K562 (cell line): ENCODE measurements around the gene EIF1. TPM values are rescaled to one million over a fixed set of nuclear protein-coding genes. Genes with fewer than 3 reads are reported as not detected.

Experiments
- ATAC-seq: fragments of 200-7000 bp; cut with Tn5 transposase; 3 replicates; pipeline ENCODE4 v1.9.1; 2020; ENCODE audit warnings: moderate library complexity
- BruUV-seq: library from RNA; stranded (reverse); fragments of 400-500 nt; replicated peaks from 2 replicates; lab custom pipeline; 2021; lab: Mats Ljungman, UMichigan
- CTCF ChIA-PET: fragments of 300-600 bp; formaldehyde crosslinking; extraction: SDS; loops from one replicate; lab custom pipeline; 2021; ENCODE audit warnings: low intra/inter-chr PET ratio; lab: Yijun Ruan, JAX
- POLR2A ChIA-PET: fragments of 300-600, 350-650 bp; sonication (Branson Sonifier 250); formaldehyde crosslinking; extraction: SDS; loops from one replicate; lab custom pipeline; 2021; ENCODE audit warnings: antibody characterized with exemption, inconsistent platforms; lab: Yijun Ruan, JAX
- DNase-seq, 4 experiments: peaks; one replicate each; pipeline versions ENCODE4 v3.0.0 to v3.0.0-alpha.2; 2011 to 2018; ENCODE audit warnings: low spot score in 3 of 4, mixed read lengths in 3 of 4; ENCODE audit errors: extremely low read depth in 1 of 4
- FAIRE-seq: peaks from 2 replicates; lab custom pipeline; 2011; peaks lifted over from hg19 to GRCh38; lab: Jason Lieb, UNC
- H2AFZ ChIP-seq: 2 replicates; pipeline ENCODE4 v1.6.0; 2011; ENCODE audit warnings: low read depth, low read length, control low read depth, inconsistent platforms
- H3K27ac ChIP-seq: fragments of 200-600 bp; 3 replicates; pipeline ENCODE4 v1.8.0; 2011; ENCODE audit warnings: low read depth, mild to moderate bottlenecking, control low read depth, inconsistent platforms, low read length, moderate library complexity, mixed read lengths; ENCODE audit errors: extremely low read depth
- H3K27me3 ChIP-seq, 2 experiments: fragments of 300-600 bp in 1 of 2; 2 replicates in 1 of 2; 3 replicates in 1 of 2; pipeline versions ENCODE4 v1.6.0 to v1.8.0; 2011; ENCODE audit warnings: inconsistent platforms in 2 of 2, low read length in 2 of 2, mild to moderate bottlenecking in 1 of 2, mixed read lengths in 1 of 2, moderate library complexity in 1 of 2; ENCODE audit not compliant: control insufficient read depth in 2 of 2, insufficient read depth in 2 of 2
- H3K36me3 ChIP-seq: fragments of 300-600 bp; 3 replicates; pipeline ENCODE4 v1.8.0; 2011; ENCODE audit warnings: mild to moderate bottlenecking, low read length, inconsistent platforms; ENCODE audit not compliant: control insufficient read depth, insufficient read depth
- H3K4me1 ChIP-seq, 2 experiments: fragments of 200-600 bp in 1 of 2; replicated peaks in 1 of 2; 2 replicates in 1 of 2; 3 replicates in 1 of 2; pipeline versions ENCODE4 v1.5.1 to v1.8.0; 2011; ENCODE audit warnings: inconsistent platforms in 2 of 2, low read length in 2 of 2, mild to moderate bottlenecking in 1 of 2, mixed read lengths in 1 of 2, moderate library complexity in 1 of 2; ENCODE audit not compliant: control insufficient read depth in 2 of 2, insufficient read depth in 2 of 2
- H3K4me2 ChIP-seq: 2 replicates; pipeline ENCODE4 v1.6.1; 2011; ENCODE audit warnings: low read length, control low read depth, inconsistent platforms, mixed read lengths; ENCODE audit not compliant: insufficient read depth
- H3K4me3 ChIP-seq: fragments of 200-600 bp; sonication (generic), shearing (Covaris generic); 2 replicates; pipeline ENCODE4 v1.5.1; 2016; ENCODE audit warnings: control low read depth, inconsistent platforms
- H3K79me2 ChIP-seq: fragments of 200-600 bp; 3 replicates; pipeline ENCODE4 v1.8.0; 2011; ENCODE audit warnings: low read length, inconsistent platforms; ENCODE audit not compliant: control insufficient read depth, insufficient read depth
- H3K9ac ChIP-seq, 2 experiments: 2 replicates each; pipeline versions ENCODE4 v1.6.0 to v1.6.1; 2011; ENCODE audit warnings: low read depth in 2 of 2, low read length in 2 of 2, control low read depth in 1 of 2, inconsistent platforms in 1 of 2, mild to moderate bottlenecking in 1 of 2, mixed read lengths in 1 of 2; ENCODE audit not compliant: insufficient read depth in 1 of 2
- H3K9me1 ChIP-seq: one replicate; pipeline ENCODE4 v1.6.0; 2011; ENCODE audit warnings: inconsistent platforms, mild to moderate bottlenecking, low read length, moderate library complexity; ENCODE audit not compliant: control insufficient read depth, insufficient read depth
- H3K9me3 ChIP-seq: replicated peaks from 2 replicates; pipeline ENCODE4 v1.5.1; 2011; ENCODE audit warnings: low read depth, low read length, inconsistent platforms; ENCODE audit not compliant: control insufficient read depth, insufficient read depth
- H4K20me1 ChIP-seq: replicated peaks from 2 replicates; pipeline ENCODE4 v1.6.1; 2011; ENCODE audit warnings: low read length, inconsistent platforms, mixed read lengths; ENCODE audit not compliant: control insufficient read depth, insufficient read depth
- ADNP ChIP-seq: fragments of 200-800 bp; sonication (Bioruptor generic); IDR thresholded peaks from 2 replicates; pipeline ENCODE4 v1.6.1; 2016; ENCODE audit warnings: missing genetic modification characterization, missing compliant biosample characterization
- ARID3A ChIP-seq: IDR thresholded peaks from 2 replicates; pipeline ENCODE4 v1.6.1; 2012; ENCODE audit warnings: low read depth, low read length, improper control_type of control experiment, borderline replicate concordance
- GATAD2A ChIP-seq: fragments of 450-650 bp; IDR thresholded peaks from 2 replicates; pipeline ENCODE4 v1.6.1; 2017
- KDM5B ChIP-seq: fragments of 200-600 bp; sonication (generic); IDR thresholded peaks from 2 replicates; pipeline ENCODE4 v1.6.1; 2012; ENCODE audit warnings: low read depth, mild to moderate bottlenecking, moderate library complexity, low read length, control low read depth, inconsistent platforms; ENCODE audit not compliant: insufficient replicate concordance
- MAFG ChIP-seq: fragments of 450-650 bp; conservative IDR thresholded peaks from 2 replicates; pipeline ENCODE4 v1.6.1; 2016; ENCODE audit warnings: missing genetic modification characterization, missing compliant biosample characterization
- RBBP5 ChIP-seq: fragments of 200-600 bp; sonication (generic); IDR thresholded peaks from 2 replicates; pipeline ENCODE4 v1.6.1; 2012; ENCODE audit warnings: borderline replicate concordance, mild to moderate bottlenecking, low read length, control low read depth, inconsistent platforms; ENCODE audit not compliant: insufficient read depth, poor library complexity, severe bottlenecking
- TFAM ChIP-seq: fragments of 250-450 bp; sonication (Bioruptor Pico); conservative IDR thresholded peaks from 2 replicates; pipeline ENCODE4 v1.5.0; 2021; ENCODE audit warnings: mild to moderate bottlenecking, moderate library complexity
- THAP7 ChIP-seq: fragments of 250-450 bp; sonication (Bioruptor Pico); IDR thresholded peaks from 2 replicates; pipeline ENCODE4 v1.5.0; 2021
- ZBTB7A ChIP-seq: IDR thresholded peaks from 2 replicates; pipeline ENCODE4 v1.6.1; 2011; ENCODE audit warnings: low read depth, mild to moderate bottlenecking, low read length, moderate library complexity, borderline replicate concordance; ENCODE audit not compliant: control insufficient read depth
- ZNF639 ChIP-seq, 2 experiments: fragments of 200-800 bp in 1 of 2; sonication (Bioruptor generic) in 1 of 2; sonication (generic) in 1 of 2; formaldehyde crosslinking in 1 of 2; IDR thresholded peaks in 1 of 2; conservative IDR thresholded peaks in 1 of 2; 2 replicates each; pipeline versions ENCODE4 v1.5.0 to v1.6.1; 2016 to 2020; ENCODE audit warnings: missing compliant biosample characterization in 1 of 2, missing genetic modification characterization in 1 of 2, missing genetic modification reagents in 1 of 2
- ZNF644 ChIP-seq: fragments of 200-800 bp; sonication (Bioruptor generic); IDR thresholded peaks from 2 replicates; pipeline ENCODE4 v1.6.1; 2016; ENCODE audit warnings: low read depth, missing genetic modification characterization, missing compliant biosample characterization
- ZNF699 ChIP-seq: fragments of 250-450 bp; sonication (Bioruptor Pico); IDR thresholded peaks from 2 replicates; pipeline ENCODE4 v1.8.0; 2021; ENCODE audit warnings: mild to moderate bottlenecking, moderate library complexity; ENCODE audit not compliant: insufficient replicate concordance
- ZNF76 ChIP-seq: fragments of 250-450 bp; sonication (Bioruptor Pico); IDR thresholded peaks from 2 replicates; pipeline ENCODE4 v1.4.0; 2020; ENCODE audit warnings: mild to moderate bottlenecking, moderate library complexity, borderline replicate concordance
- WGBS: fragments of 100-300 bp; shearing (Covaris generic); methylation state at CpG from one replicate; pipeline ENCODE4 v1.1.6; 2016; ENCODE audit warnings: low coverage, mixed read lengths; ENCODE audit not compliant: insufficient coverage; ENCODE audit errors: missing lambda C conversion rate; 5-methylcytosine and 5-hydroxymethylcytosine counted together
- in situ Hi-C: fragments of 300-500 bp; cut with MboI; formaldehyde crosslinking; loops from 4 replicates; pipeline ENCODE4 v1.15.0; 2018; ENCODE audit warnings: inconsistent platforms, mixed read lengths
- intact Hi-C: fragments of 100-400 bp; cut with micrococcal nuclease; formaldehyde crosslinking; loops from 2 replicates; pipeline ENCODE4 v1.14.2; 2022
- polyA plus RNA-seq, 8 experiments: library from polyadenylated mRNA; depleted of rRNA in 4 of 8; stranded (reverse) in 5 of 8; unstranded in 3 of 8; fragments of >200 nt; fragmentation: Nextera tagmentation in 2 of 8; fragmentation: Illumina TruSeq in 1 of 8; extraction: Ambion mirVana in 2 of 8; extraction: Trizol in 1 of 8; gene quantifications; 2 replicates each; pipeline versions ENCODE4 v1.2.1 to v1.2.3, GENCODE V29; 2011 to 2014; ENCODE audit warnings: inconsistent platforms in 1 of 8, missing spikeins in 1 of 8
- total RNA-seq, 7 experiments: library from RNA; depleted of rRNA in 6 of 7; stranded (reverse); fragments of >200 nt in 6 of 7; fragmentation: Illumina TruSeq in 2 of 7; extraction: Trizol in 2 of 7; gene quantifications; 2 replicates each; pipeline versions ENCODE4 v1.2.1 to v1.2.3, GENCODE V29; 2011 to 2021; ENCODE audit warnings: low replicate concordance in 1 of 7
- TF ChIP-seq, protein P1 (sequence below): fragments of 450-650 bp; IDR thresholded peaks from 2 replicates; pipeline ENCODE4 v1.6.1; 2016; ENCODE audit warnings: antibody characterized with exemption
- TF ChIP-seq, protein P2 (sequence below): fragments of 450-650 bp; conservative IDR thresholded peaks from 2 replicates; pipeline ENCODE4 v1.6.1; 2016; ENCODE audit warnings: missing genetic modification characterization, low read depth, mild to moderate bottlenecking, missing compliant biosample characterization, moderate library complexity

EIF1 gene
- total and polyA plus RNA-seq, 9 of the 15 experiments (the other 6 are each of a cell fraction or from before 2014, with no cell fraction given): 67.0 to 1,204 (median 320) TPM

- ATAC-seq (no peak; the same call in 2 of the 3 replicates), DNase-seq (no peak), FAIRE-seq (no peak)
- in situ Hi-C loops: loop anchor here (25.0 kb wide), 1 partner anchor 384 kb away; the partner anchor contains the start of genes DHX58, HSPB9 and KAT2A
- 47% methylated on average over 12 of the region's 12 CpGs for WGBS
- H3K4me1 ChIP-seq: peaks cover 3 to 27% of the 10 kb centered on the region in 2 experiments; a peak in 3 of 5 replicates
- H3K27me3 ChIP-seq: peaks cover 9 to 24% of the 10 kb centered on the region in 2 experiments; a peak in 4 of 5 replicates
- peak overlapping the region in 1 of 2 experiments; percentile 80; a peak in 2 of 4 replicates for H3K9ac ChIP-seq
- H4K20me1 ChIP-seq: no peaks in the 10 kb centered on the region
- no peak overlapping the region for H3K4me3 ChIP-seq
- H3K27ac ChIP-seq: no peak overlapping the region
- POLR2A ChIA-PET: interaction anchor here (0.7 to 2.0 kb wide), 6 partner anchors 9 to 58 kb away, joined by 3 to 4 read pairs (median 3); partner anchors contain the start of gene JUP
- BruUV-seq: no TSS peak
- no peaks in the 10 kb centered on the region for H3K9me3 ChIP-seq
- H2AFZ ChIP-seq: 0 out of 2 replicates have a peak overlapping the region, but pooled peaks have one; percentile 26
- no peaks in the 10 kb centered on the region for H3K79me2 ChIP-seq
- CTCF ChIA-PET: no interaction called here
- H3K36me3 ChIP-seq: no peaks in the 10 kb centered on the region
- intact Hi-C loops: no loop called here
- no peaks in the 10 kb centered on the region for H3K9me1 ChIP-seq
- no peak overlapping the region for H3K4me2 ChIP-seq
- TF ChIP-seq ZBTB7A (no peak), ZNF644 (no peak), ZNF699 (CRISPR knock-in tag) (no peak), TFAM (CRISPR knock-in tag) (no peak), ADNP (tag) (no peak), THAP7 (CRISPR knock-in tag) (no peak), GATAD2A (no peak), MAFG (tag) (no peak), KDM5B (no peak), ARID3A (no peak), RBBP5 (no peak), ZNF76 (CRISPR knock-in tag) (no peak), ZNF639 (CRISPR knock-in tag; conservative IDR thresholded peaks at IDR 0.05 in 1 of 2, IDR thresholded peaks at IDR 0.05 in 1 of 2) (no peak)
- TF ChIP-seq, protein P1, sequence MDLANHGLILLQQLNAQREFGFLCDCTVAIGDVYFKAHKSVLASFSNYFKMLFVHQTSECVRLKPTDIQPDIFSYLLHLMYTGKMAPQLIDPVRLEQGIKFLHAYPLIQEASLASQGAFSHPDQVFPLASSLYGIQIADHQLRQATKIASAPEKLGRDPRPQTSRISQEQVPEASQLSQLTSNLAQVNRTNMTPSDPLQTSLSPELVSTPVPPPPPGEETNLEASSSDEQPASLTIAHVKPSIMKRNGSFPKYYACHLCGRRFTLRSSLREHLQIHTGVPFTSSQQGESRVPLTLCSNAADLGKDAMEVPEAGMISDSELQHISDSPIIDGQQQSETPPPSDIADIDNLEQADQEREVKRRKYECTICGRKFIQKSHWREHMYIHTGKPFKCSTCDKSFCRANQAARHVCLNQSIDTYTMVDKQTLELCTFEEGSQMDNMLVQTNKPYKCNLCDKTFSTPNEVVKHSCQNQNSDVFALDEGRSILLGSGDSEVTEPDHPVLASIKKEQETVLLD: no peak
- TF ChIP-seq, protein P2, sequence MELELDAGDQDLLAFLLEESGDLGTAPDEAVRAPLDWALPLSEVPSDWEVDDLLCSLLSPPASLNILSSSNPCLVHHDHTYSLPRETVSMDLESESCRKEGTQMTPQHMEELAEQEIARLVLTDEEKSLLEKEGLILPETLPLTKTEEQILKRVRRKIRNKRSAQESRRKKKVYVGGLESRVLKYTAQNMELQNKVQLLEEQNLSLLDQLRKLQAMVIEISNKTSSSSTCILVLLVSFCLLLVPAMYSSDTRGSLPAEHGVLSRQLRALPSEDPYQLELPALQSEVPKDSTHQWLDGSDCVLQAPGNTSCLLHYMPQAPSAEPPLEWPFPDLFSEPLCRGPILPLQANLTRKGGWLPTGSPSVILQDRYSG (tag): no peak
These were observed 39.4 kb downstream of the EIF1 start for GRCh38 chr17:41728056-41728455.
